RWPE2 (cell line): ENCODE data around the gene FHOD3.

Experiments
- ATAC-seq: fragments of 200-7000 bp; cut with Tn5 transposase; 3 replicates; pipeline ENCODE4 v1.9.1; 2021; ENCODE audit warnings: low read depth
- DNase-seq: peaks from one replicate; pipeline ENCODE4 v3.0.0-alpha.2; 2020; ENCODE audit warnings: low spot score
- H3K27ac ChIP-seq: fragments of 450-650 bp; 2 replicates; pipeline ENCODE4 v1.5.1; 2017; ENCODE audit warnings: mild to moderate bottlenecking; ENCODE audit not compliant: poor library complexity, severe bottlenecking
- H3K27me3 ChIP-seq: fragments of 250-450 bp; sonication (Bioruptor Pico); 2 replicates; pipeline ENCODE4 v1.5.1; 2021; ENCODE audit warnings: mild to moderate bottlenecking, moderate library complexity; ENCODE audit not compliant: insufficient read depth, poor library complexity, severe bottlenecking
- H3K36me3 ChIP-seq: fragments of 250-450 bp; sonication (Bioruptor Pico); 2 replicates; pipeline ENCODE4 v1.5.1; 2020; ENCODE audit warnings: low read depth, mild to moderate bottlenecking, moderate library complexity
- H3K4me1 ChIP-seq: fragments of 250-450 bp; sonication (Bioruptor Pico); 2 replicates; pipeline ENCODE4 v1.5.1; 2021; ENCODE audit warnings: mild to moderate bottlenecking, moderate library complexity; ENCODE audit not compliant: insufficient read depth, poor library complexity, severe bottlenecking
- H3K4me3 ChIP-seq: fragments of 250-450 bp; sonication (Bioruptor Pico); 2 replicates; pipeline ENCODE4 v1.5.1; 2021; ENCODE audit warnings: mild to moderate bottlenecking, moderate library complexity; ENCODE audit not compliant: severe bottlenecking
- H3K9me3 ChIP-seq: fragments of 250-450 bp; sonication (Bioruptor Pico); 2 replicates; pipeline ENCODE4 v1.5.1; 2021; ENCODE audit warnings: mild to moderate bottlenecking, moderate library complexity; ENCODE audit not compliant: severe bottlenecking
- TF ChIP-seq, protein P1 (sequence below): fragments of 450-650 bp; IDR thresholded peaks from one replicate; pipeline ENCODE4 v1.5.1; 2017; ENCODE audit warnings: mild to moderate bottlenecking, moderate library complexity; ENCODE audit not compliant: poor library complexity, severe bottlenecking

Gene FHOD3

GRCh38 chr18:36309436-36310391 lies 12.2 kb downstream of the FHOD3 start:
- TF ChIP-seq, protein P1, sequence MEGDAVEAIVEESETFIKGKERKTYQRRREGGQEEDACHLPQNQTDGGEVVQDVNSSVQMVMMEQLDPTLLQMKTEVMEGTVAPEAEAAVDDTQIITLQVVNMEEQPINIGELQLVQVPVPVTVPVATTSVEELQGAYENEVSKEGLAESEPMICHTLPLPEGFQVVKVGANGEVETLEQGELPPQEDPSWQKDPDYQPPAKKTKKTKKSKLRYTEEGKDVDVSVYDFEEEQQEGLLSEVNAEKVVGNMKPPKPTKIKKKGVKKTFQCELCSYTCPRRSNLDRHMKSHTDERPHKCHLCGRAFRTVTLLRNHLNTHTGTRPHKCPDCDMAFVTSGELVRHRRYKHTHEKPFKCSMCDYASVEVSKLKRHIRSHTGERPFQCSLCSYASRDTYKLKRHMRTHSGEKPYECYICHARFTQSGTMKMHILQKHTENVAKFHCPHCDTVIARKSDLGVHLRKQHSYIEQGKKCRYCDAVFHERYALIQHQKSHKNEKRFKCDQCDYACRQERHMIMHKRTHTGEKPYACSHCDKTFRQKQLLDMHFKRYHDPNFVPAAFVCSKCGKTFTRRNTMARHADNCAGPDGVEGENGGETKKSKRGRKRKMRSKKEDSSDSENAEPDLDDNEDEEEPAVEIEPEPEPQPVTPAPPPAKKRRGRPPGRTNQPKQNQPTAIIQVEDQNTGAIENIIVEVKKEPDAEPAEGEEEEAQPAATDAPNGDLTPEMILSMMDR: no peak

DNA sequence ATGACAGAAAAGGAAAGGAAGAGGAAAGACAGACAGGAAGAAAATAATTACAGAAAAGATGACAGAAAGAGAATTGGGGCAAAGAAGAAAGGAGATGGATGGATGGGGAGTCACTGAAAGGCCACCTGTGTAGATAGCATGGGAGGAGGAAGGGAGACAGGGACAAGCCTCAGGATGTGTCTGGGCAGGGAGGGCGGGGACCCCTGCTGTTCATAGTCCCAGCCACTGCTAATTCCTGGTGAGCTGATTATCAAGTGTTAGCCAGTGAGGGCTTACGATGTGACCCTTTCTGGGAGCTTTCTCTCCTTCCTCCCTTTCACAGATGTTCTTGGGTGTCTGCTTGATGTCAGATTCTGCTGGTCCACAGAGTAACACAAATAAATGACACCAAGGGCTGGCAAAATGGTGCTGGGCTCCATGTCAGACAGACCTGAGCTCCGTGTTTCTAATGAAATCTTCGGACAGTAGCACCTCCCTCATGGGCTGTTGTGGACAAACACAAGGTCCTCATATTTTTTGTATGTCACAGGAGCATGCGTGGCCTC lies 13.6 kb downstream of the FHOD3 start:
- Histone ChIP-seq H3K4me1 (peaks cover 77% of the 10 kb centered on the region), H3K36me3 (no peaks in the 10 kb centered on the region), H3K9me3 (no peaks in the 10 kb centered on the region), H3K27me3 (no peaks in the 10 kb centered on the region), H3K4me3 (no peak overlapping the region), H3K27ac (peak overlapping the region; percentile 99)
- ATAC-seq (no peak), DNase-seq (no peak)
- TF ChIP-seq, protein P1: no peak

More at GRCh38 chr18:36309436-36310391, 12.2 kb downstream of the FHOD3 start:
- H3K27ac ChIP-seq: peak overlapping the region; percentile 99
- H3K9me3 ChIP-seq: no peaks in the 10 kb centered on the region
- H3K27me3 ChIP-seq: no peaks in the 10 kb centered on the region
- DNase-seq (peak; percentile 100), ATAC-seq (peak; percentile 89)
- no peaks in the 10 kb centered on the region for H3K36me3 ChIP-seq
- H3K4me3 ChIP-seq: no peak overlapping the region
- H3K4me1 ChIP-seq: peaks cover 66% of the 10 kb centered on the region

- no peak for ATAC-seq
- H3K27ac ChIP-seq: peak overlapping the region; percentile 99
- no peaks in the 10 kb centered on the region for H3K36me3 ChIP-seq
- DNase-seq: no peak
- H3K4me1 ChIP-seq: peaks cover 76% of the 10 kb centered on the region
- no peak overlapping the region for H3K4me3 ChIP-seq
- H3K9me3 ChIP-seq: no peaks in the 10 kb centered on the region
- TF ChIP-seq, protein P1: no peak
- no peaks in the 10 kb centered on the region for H3K27me3 ChIP-seq
Observed at GRCh38 chr18:36312806-36313395, 15.4 kb downstream of the FHOD3 start.

GRCh38 chr18:36314098-36314497 lies 16.6 kb downstream of the FHOD3 start:
- no peak for DNase-seq
- H3K27me3 ChIP-seq: no peaks in the 10 kb centered on the region
- H3K36me3 ChIP-seq: peaks cover 3% of the 10 kb centered on the region; the same call in 1 of the 2 replicates
- no peak overlapping the region for H3K4me3 ChIP-seq
- H3K4me1 ChIP-seq: peaks cover 64% of the 10 kb centered on the region
- peak overlapping the region; percentile 99 for H3K27ac ChIP-seq
- TF ChIP-seq, protein P1: no peak
- H3K9me3 ChIP-seq: peaks cover 3% of the 10 kb centered on the region
- no peak for ATAC-seq
